Astrocyte (in vitro differentiated cells and primary cell): ENCODE results near the gene SH3RF2. TPM values are rescaled to one million over a fixed set of nuclear protein-coding genes. Genes with fewer than 3 reads are reported as not detected.

Source experiments
- DNase-seq: peaks from one replicate; pipeline ENCODE4 v3.0.0-alpha.2; 2010; ENCODE audit warnings: low read depth
- FAIRE-seq: peaks from 2 replicates; lab custom pipeline; 2011; peaks lifted over from hg19 to GRCh38; lab: Jason Lieb, UNC
- H2AFZ ChIP-seq: 2 replicates; pipeline ENCODE4 v1.6.0; 2012; ENCODE audit warnings: low read depth, low read length, inconsistent platforms
- H3K27ac ChIP-seq: 2 replicates; pipeline ENCODE4 v1.5.1; 2011; ENCODE audit warnings: low read depth, low read length, inconsistent platforms
- H3K27me3 ChIP-seq: 2 replicates; pipeline ENCODE4 v1.6.0; 2011; ENCODE audit warnings: low read length, inconsistent platforms; ENCODE audit not compliant: insufficient read depth
- H3K36me3 ChIP-seq: 2 replicates; pipeline ENCODE4 v1.5.1; 2011; ENCODE audit warnings: low read length, inconsistent platforms; ENCODE audit not compliant: insufficient read depth
- H3K4me1 ChIP-seq: 2 replicates; pipeline ENCODE4 v1.5.1; 2011; ENCODE audit warnings: low read length, inconsistent platforms; ENCODE audit not compliant: insufficient read depth
- H3K4me2 ChIP-seq: 2 replicates; pipeline ENCODE4 v1.6.0; 2012; ENCODE audit warnings: low read length, inconsistent platforms
- H3K4me3 ChIP-seq: 2 replicates; pipeline ENCODE4 v1.5.1; 2011; ENCODE audit warnings: low read depth, mild to moderate bottlenecking, low read length, inconsistent platforms; ENCODE audit not compliant: insufficient read depth
- H3K79me2 ChIP-seq: 2 replicates; pipeline ENCODE4 v1.6.0; 2012; ENCODE audit warnings: mild to moderate bottlenecking, low read length, inconsistent platforms; ENCODE audit not compliant: insufficient read depth
- H3K9ac ChIP-seq: 2 replicates; pipeline ENCODE4 v1.6.0; 2012; ENCODE audit warnings: mild to moderate bottlenecking, low read length, inconsistent platforms
- H3K9me3 ChIP-seq: 2 replicates; pipeline ENCODE4 v1.5.1; 2012; ENCODE audit warnings: low read depth, mild to moderate bottlenecking, low read length, inconsistent platforms; ENCODE audit not compliant: insufficient read depth
- H4K20me1 ChIP-seq: 2 replicates; pipeline ENCODE4 v1.6.0; 2012; ENCODE audit warnings: low read length, inconsistent platforms; ENCODE audit not compliant: insufficient read depth
- H3K27ac Mint-ChIP-seq: one replicate; pipeline ENCODE4 v1.8.0; 2021; ENCODE audit warnings: mild to moderate bottlenecking, mixed read lengths; ENCODE audit not compliant: unreplicated experiment
- H3K27me3 Mint-ChIP-seq: one replicate; pipeline ENCODE4 v1.8.0; 2021; ENCODE audit warnings: low read depth, mixed read lengths; ENCODE audit not compliant: unreplicated experiment
- H3K36me3 Mint-ChIP-seq: one replicate; pipeline ENCODE4 v1.8.0; 2021; ENCODE audit warnings: low read depth, mixed read lengths; ENCODE audit not compliant: unreplicated experiment
- H3K4me1 Mint-ChIP-seq: one replicate; pipeline ENCODE4 v1.8.0; 2021; ENCODE audit warnings: low read depth, mixed read lengths; ENCODE audit not compliant: unreplicated experiment
- H3K4me3 Mint-ChIP-seq: one replicate; pipeline ENCODE4 v1.8.0; 2021; ENCODE audit warnings: mild to moderate bottlenecking, moderate library complexity, mixed read lengths; ENCODE audit not compliant: unreplicated experiment
- H3K9me3 Mint-ChIP-seq: one replicate; pipeline ENCODE4 v1.8.0; 2021; ENCODE audit warnings: mild to moderate bottlenecking, mixed read lengths; ENCODE audit not compliant: unreplicated experiment
- EZH2 ChIP-seq: IDR thresholded peaks from 2 replicates; pipeline ENCODE4 v1.6.1; 2012; ENCODE audit warnings: mild to moderate bottlenecking, low read length, inconsistent platforms; ENCODE audit not compliant: insufficient read depth
- total RNA-seq: library from RNA; stranded (reverse); gene quantifications from 2 replicates; pipeline ENCODE4 v1.2.1, GENCODE V29; 2021
- TF ChIP-seq, protein P1 (sequence below): IDR thresholded peaks from 2 replicates; pipeline ENCODE4 v1.5.1; 2011; ENCODE audit warnings: low read depth, mild to moderate bottlenecking, inconsistent platforms, low read length, moderate library complexity; ENCODE audit not compliant: insufficient read depth

The SH3RF2 gene
- total RNA-seq, 1 donor from 2014 or later, result 12.3 TPM

- peaks cover 5% of the 10 kb centered on the region for H3K36me3 Mint-ChIP-seq
- DNase-seq (no peak), FAIRE-seq (no peak)
- H3K27ac Mint-ChIP-seq, result no peak overlapping the region
- H3K9ac ChIP-seq, result no peak overlapping the region
- H3K27me3 ChIP-seq, result no peaks in the 10 kb centered on the region
- H3K4me3 ChIP-seq, result no peak overlapping the region
- TF ChIP-seq, protein P1, sequence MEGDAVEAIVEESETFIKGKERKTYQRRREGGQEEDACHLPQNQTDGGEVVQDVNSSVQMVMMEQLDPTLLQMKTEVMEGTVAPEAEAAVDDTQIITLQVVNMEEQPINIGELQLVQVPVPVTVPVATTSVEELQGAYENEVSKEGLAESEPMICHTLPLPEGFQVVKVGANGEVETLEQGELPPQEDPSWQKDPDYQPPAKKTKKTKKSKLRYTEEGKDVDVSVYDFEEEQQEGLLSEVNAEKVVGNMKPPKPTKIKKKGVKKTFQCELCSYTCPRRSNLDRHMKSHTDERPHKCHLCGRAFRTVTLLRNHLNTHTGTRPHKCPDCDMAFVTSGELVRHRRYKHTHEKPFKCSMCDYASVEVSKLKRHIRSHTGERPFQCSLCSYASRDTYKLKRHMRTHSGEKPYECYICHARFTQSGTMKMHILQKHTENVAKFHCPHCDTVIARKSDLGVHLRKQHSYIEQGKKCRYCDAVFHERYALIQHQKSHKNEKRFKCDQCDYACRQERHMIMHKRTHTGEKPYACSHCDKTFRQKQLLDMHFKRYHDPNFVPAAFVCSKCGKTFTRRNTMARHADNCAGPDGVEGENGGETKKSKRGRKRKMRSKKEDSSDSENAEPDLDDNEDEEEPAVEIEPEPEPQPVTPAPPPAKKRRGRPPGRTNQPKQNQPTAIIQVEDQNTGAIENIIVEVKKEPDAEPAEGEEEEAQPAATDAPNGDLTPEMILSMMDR, result no peak
- TF ChIP-seq EZH2, result no peak
- no peak overlapping the region for H3K4me2 ChIP-seq
- H3K27me3 Mint-ChIP-seq, result no peaks in the 10 kb centered on the region
- H3K36me3 ChIP-seq, result no peaks in the 10 kb centered on the region
- no peak overlapping the region for H3K27ac ChIP-seq
- H3K9me3 ChIP-seq, result no peaks in the 10 kb centered on the region
- no peaks in the 10 kb centered on the region for H4K20me1 ChIP-seq
- H3K79me2 ChIP-seq, result peaks cover 4% of the 10 kb centered on the region
- peaks cover 6% of the 10 kb centered on the region for H3K4me1 Mint-ChIP-seq
- H2AFZ ChIP-seq, result no peak overlapping the region
- no peak overlapping the region for H3K4me3 Mint-ChIP-seq
- no peaks in the 10 kb centered on the region for H3K4me1 ChIP-seq
- H3K9me3 Mint-ChIP-seq, result no peaks in the 10 kb centered on the region
These were observed 65.3 kb downstream of the SH3RF2 start for GRCh38 chr5:146001544-146002190.

DNA sequence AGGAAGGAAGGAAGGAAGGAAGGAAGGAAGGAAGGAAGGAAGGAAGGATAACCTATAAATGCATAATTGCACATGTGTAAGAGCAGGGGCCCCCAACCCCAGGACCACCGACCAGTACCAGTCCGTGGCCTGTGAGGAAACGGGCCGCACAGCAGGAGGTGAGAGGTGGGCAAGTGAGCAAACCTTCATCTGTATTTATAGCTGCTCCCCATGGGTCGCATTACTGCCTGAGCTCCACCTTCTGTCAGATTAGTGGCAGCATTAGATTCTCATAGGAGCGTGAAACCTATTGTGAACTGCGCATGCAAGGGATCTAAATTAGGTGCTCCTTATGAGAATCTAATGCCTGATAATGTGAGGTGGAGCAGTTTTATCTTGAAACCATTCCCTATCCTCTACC is 66.1 kb downstream of the SH3RF2 start:
- Histone ChIP-seq H3K9me3 (no peaks in the 10 kb centered on the region), H2AFZ (no peak overlapping the region), H3K27me3 (no peaks in the 10 kb centered on the region), H3K4me2 (no peak overlapping the region), H3K27ac (no peak overlapping the region), H3K4me1 (no peaks in the 10 kb centered on the region), H3K36me3 (no peaks in the 10 kb centered on the region), H4K20me1 (no peaks in the 10 kb centered on the region), H3K9ac (no peak overlapping the region), H3K4me3 (no peak overlapping the region), H3K79me2 (no peaks in the 10 kb centered on the region)
- no peak overlapping the region for H3K27ac Mint-ChIP-seq
- no peak overlapping the region for H3K4me3 Mint-ChIP-seq
- no peak for TF ChIP-seq EZH2
- TF ChIP-seq, protein P1, result no peak
- H3K27me3 Mint-ChIP-seq, result no peaks in the 10 kb centered on the region
- H3K9me3 Mint-ChIP-seq, result no peaks in the 10 kb centered on the region
- FAIRE-seq (no peak), DNase-seq (no peak)
- peaks cover 11% of the 10 kb centered on the region for H3K36me3 Mint-ChIP-seq
- peaks cover 6% of the 10 kb centered on the region for H3K4me1 Mint-ChIP-seq

DNA sequence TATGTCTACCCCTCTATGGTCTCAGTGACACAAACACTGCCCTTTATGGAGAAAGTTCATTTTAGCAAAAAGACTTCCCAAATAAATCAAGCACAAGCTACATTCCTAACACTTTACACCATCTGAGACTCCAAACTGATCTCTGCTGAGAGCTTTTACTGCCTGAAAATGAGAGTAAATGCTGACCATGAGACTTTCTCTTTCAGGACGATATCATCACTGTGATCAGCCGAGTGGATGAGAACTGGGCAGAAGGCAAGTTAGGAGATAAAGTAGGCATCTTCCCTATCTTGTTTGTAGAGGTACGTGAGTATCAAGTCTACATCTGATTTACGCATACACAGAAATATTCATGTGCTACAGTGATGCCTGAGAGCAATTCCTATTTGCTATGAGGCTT is 67.5 kb downstream of the SH3RF2 start:
- Histone ChIP-seq H3K4me3 (no peak overlapping the region), H3K27me3 (no peaks in the 10 kb centered on the region), H3K9ac (no peak overlapping the region), H3K9me3 (no peaks in the 10 kb centered on the region), H2AFZ (no peak overlapping the region), H3K79me2 (no peaks in the 10 kb centered on the region), H3K27ac (no peak overlapping the region), H3K36me3 (no peaks in the 10 kb centered on the region), H3K4me2 (no peak overlapping the region), H3K4me1 (no peaks in the 10 kb centered on the region), H4K20me1 (no peaks in the 10 kb centered on the region)
- no peaks in the 10 kb centered on the region for H3K9me3 Mint-ChIP-seq
- no peak for TF ChIP-seq EZH2
- TF ChIP-seq, protein P1, result no peak
- H3K4me3 Mint-ChIP-seq, result no peak overlapping the region
- no peak for DNase-seq
- H3K27me3 Mint-ChIP-seq, result no peaks in the 10 kb centered on the region
- H3K4me1 Mint-ChIP-seq, result peaks cover 6% of the 10 kb centered on the region
- peaks cover 11% of the 10 kb centered on the region for H3K36me3 Mint-ChIP-seq
- no peak for FAIRE-seq
- H3K27ac Mint-ChIP-seq, result no peak overlapping the region
